GM19193 (cell line): ENCODE data around the gene TENM4.

Source experiments
- POLR2A ChIP-seq: IDR thresholded peaks from 4 replicates; pipeline ENCODE4 v1.6.1; 2011; ENCODE audit not compliant: insufficient read depth, insufficient read length; ENCODE audit errors: extremely low read depth

Gene TENM4

GRCh38 chr11:79088967-79089366, 351.9 kb downstream of the TENM4 start:
- no peak for TF ChIP-seq POLR2A

- TF ChIP-seq POLR2A = no peak
These were observed 352.9 kb downstream of the TENM4 start for GRCh38 chr11:79087961-79088318.

- no peak for TF ChIP-seq POLR2A
These were observed 353.4 kb downstream of the TENM4 start for GRCh38 chr11:79087238-79087960.

GRCh38 chr11:79086056-79086455, 354.8 kb downstream of the TENM4 start:
- no peak for TF ChIP-seq POLR2A

- no peak for TF ChIP-seq POLR2A
These were observed 356.4 kb downstream of the TENM4 start for GRCh38 chr11:79084382-79084781.

- no peak for TF ChIP-seq POLR2A
These were observed 357.5 kb downstream of the TENM4 start for GRCh38 chr11:79083352-79083751.

- TF ChIP-seq POLR2A = no peak
These were observed 357.9 kb downstream of the TENM4 start for GRCh38 chr11:79082907-79083306.

- TF ChIP-seq POLR2A = no peak
These were observed 358.6 kb downstream of the TENM4 start for GRCh38 chr11:79082280-79082679.

- no peak for TF ChIP-seq POLR2A
These were observed 359.3 kb downstream of the TENM4 start for GRCh38 chr11:79081471-79082031.

- no peak for TF ChIP-seq POLR2A
These were observed 360.3 kb downstream of the TENM4 start for GRCh38 chr11:79080551-79080950.

- no peak for TF ChIP-seq POLR2A
These were observed 361.8 kb downstream of the TENM4 start for GRCh38 chr11:79078999-79079398.

- TF ChIP-seq POLR2A = no peak
These were observed 362.4 kb downstream of the TENM4 start for GRCh38 chr11:79078456-79078855.

- TF ChIP-seq POLR2A = no peak
These were observed 363.0 kb downstream of the TENM4 start for GRCh38 chr11:79077702-79078330.

GRCh38 chr11:79076526-79077115, 364.2 kb downstream of the TENM4 start:
- TF ChIP-seq POLR2A = no peak

GRCh38 chr11:79074547-79074946, 366.3 kb downstream of the TENM4 start:
- TF ChIP-seq POLR2A = no peak

GRCh38 chr11:79071190-79071589, 369.6 kb downstream of the TENM4 start:
- TF ChIP-seq POLR2A = no peak
